NB4 (cell line): ENCODE results near the gene LRRC63.

Experiments used
- CTCF ChIP-seq: IDR thresholded peaks from one replicate; pipeline ENCODE4 v1.5.1; 2012; ENCODE audit warnings: low read depth, low read length
- POLR2A ChIP-seq: IDR thresholded peaks from 2 replicates; pipeline ENCODE4 v1.6.1; 2011; ENCODE audit warnings: mild to moderate bottlenecking; ENCODE audit not compliant: insufficient read length; ENCODE audit errors: extremely low read depth

- TF ChIP-seq POLR2A (no peak), CTCF (no peak)
Observed at GRCh38 chr13:46168783-46169182, 42.9 kb upstream of the LRRC63 start.
